Measurements from ENCODE around the gene NPR2. TPM values are rescaled to one million over a fixed set of nuclear protein-coding genes. Genes with fewer than 3 reads are reported as not detected.

Gene NPR2
- total RNA-seq, 6 experiments from 2014 or later = 2.8 to 34.5 (median 13.1) TPM

DNA sequence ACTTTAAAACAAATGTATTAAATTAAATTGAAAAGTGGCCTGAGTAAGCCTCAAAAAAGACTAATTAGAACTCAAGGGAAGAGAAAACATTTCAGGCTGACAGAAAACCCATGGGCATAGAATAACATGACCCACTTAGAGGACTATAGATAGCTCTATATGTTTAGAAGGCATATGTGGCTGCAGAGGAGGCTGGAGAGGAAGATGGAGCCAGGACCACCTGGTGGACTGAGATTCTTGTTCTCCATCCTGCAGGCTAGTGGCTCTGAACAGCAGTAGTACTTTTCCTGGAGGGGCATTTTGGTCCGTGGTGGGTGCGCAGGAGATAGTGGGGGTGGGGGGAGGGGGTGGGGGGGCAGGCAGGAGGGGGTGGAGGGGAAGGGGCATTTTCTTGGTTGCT, 10.3 kb upstream of the NPR2 start:
- H3K36me3 ChIP-seq = no peaks in the 10 kb centered on the region
- H3K4me1 ChIP-seq = no peaks in the 10 kb centered on the region
- H3K9me3 ChIP-seq = no peaks in the 10 kb centered on the region
- DNase-seq (no peak), ATAC-seq (no peak)
- TF ChIP-seq, protein P1, sequence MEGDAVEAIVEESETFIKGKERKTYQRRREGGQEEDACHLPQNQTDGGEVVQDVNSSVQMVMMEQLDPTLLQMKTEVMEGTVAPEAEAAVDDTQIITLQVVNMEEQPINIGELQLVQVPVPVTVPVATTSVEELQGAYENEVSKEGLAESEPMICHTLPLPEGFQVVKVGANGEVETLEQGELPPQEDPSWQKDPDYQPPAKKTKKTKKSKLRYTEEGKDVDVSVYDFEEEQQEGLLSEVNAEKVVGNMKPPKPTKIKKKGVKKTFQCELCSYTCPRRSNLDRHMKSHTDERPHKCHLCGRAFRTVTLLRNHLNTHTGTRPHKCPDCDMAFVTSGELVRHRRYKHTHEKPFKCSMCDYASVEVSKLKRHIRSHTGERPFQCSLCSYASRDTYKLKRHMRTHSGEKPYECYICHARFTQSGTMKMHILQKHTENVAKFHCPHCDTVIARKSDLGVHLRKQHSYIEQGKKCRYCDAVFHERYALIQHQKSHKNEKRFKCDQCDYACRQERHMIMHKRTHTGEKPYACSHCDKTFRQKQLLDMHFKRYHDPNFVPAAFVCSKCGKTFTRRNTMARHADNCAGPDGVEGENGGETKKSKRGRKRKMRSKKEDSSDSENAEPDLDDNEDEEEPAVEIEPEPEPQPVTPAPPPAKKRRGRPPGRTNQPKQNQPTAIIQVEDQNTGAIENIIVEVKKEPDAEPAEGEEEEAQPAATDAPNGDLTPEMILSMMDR (IDR thresholded peaks at IDR 0.05) = no peak
- no peak for TF ChIP-seq POLR2A (IDR thresholded peaks at IDR 0.05)
- H3K27ac ChIP-seq = no peak overlapping the region
- WGBS (ENCODE audit: insufficient coverage, low coverage, low lambda C conversion rate, missing lambda C conversion rate) = 71% methylated on average over 2 of the region's 2 CpGs
- H3K27me3 ChIP-seq = no peaks in the 10 kb centered on the region
- intact Hi-C loops (cut with DNase I) = no loop called here
- H3K4me3 ChIP-seq = no peak overlapping the region

- intact Hi-C loops (cut with DNase I) = no loop called here
- no peak for DNase-seq
Measured at GRCh38 chr9:35783418-35783817, 8.0 kb upstream of the NPR2 start.

DNA sequence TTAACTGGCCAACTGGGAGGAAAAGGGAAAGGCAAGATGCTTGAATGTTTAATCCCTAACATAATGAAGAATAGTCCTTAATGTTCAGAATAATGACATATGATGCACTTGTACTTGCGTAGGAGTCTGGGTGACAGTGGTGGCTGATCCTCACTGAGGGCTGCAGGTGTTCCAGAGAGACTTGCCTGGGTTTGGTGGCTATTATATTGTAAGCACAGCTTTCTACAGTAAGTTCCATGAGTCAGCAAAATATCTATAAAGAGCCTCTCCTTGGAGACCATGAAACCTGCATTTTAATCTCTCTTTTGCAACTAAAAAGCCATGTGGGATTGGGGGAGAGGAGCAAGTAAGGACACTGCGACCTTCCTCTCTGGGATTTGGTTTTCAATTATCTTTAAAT, 1.9 kb upstream of the NPR2 start:
- intact Hi-C loops (cut with DNase I) = no loop called here
- no peak overlapping the region for H3K27ac ChIP-seq
- no peak overlapping the region for H3K4me3 ChIP-seq
- H3K4me1 ChIP-seq = peaks cover 0 to 17% (median 0%) of the 10 kb centered on the region in 4 donors
- H3K36me3 ChIP-seq = no peaks in the 10 kb centered on the region
- ATAC-seq = no peak
- no peaks in the 10 kb centered on the region for H3K27me3 ChIP-seq
- H3K9me3 ChIP-seq = no peaks in the 10 kb centered on the region
- 100% methylated on average over 2 of the region's 2 CpGs for WGBS (ENCODE audit: insufficient coverage, low coverage, low lambda C conversion rate, missing lambda C conversion rate)
- TF ChIP-seq POLR2A (IDR thresholded peaks at IDR 0.05) = no peak
- TF ChIP-seq, protein P1 (IDR thresholded peaks at IDR 0.05) = no peak
- DNase-seq = no peak

More at GRCh38 chr9:35783418-35783817, 8.0 kb upstream of the NPR2 start:
- Histone ChIP-seq H3K27me3 (no peaks in the 10 kb centered on the region), H3K36me3 (no peaks in the 10 kb centered on the region), H3K27ac (no peak overlapping the region), H3K4me1 (no peaks in the 10 kb centered on the region), H3K9me3 (no peaks in the 10 kb centered on the region), H3K4me3 (no peak overlapping the region)
- no peak for ATAC-seq
- no peak for TF ChIP-seq POLR2A (IDR thresholded peaks at IDR 0.05)
- TF ChIP-seq, protein P1 (IDR thresholded peaks at IDR 0.05) = no peak

DNA sequence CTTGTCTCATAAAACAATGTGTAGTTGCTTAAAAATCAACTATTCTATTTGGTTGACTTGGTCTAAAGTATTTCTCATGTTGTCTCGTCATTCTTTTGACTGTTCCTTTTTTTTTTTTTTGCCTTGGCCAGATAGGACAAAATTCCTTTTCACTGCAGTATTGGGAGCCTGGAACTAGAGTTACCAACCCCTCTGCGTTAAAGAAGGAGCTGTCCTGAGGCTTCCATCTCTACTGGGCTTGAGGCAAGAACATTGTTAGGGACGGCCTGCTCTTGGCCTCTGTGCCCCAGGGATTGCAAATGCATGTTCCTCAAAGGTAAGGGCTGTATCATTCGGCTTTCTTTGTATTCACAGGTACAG, 1.4 kb upstream of the NPR2 start:
- ATAC-seq (no peak), DNase-seq (no peak)
- TF ChIP-seq, protein P1 (IDR thresholded peaks at IDR 0.05) = no peak
- TF ChIP-seq POLR2A (IDR thresholded peaks at IDR 0.05) = no peak
- H3K4me1 ChIP-seq = peaks cover 0 to 17% (median 0%) of the 10 kb centered on the region in 4 donors
- WGBS (ENCODE audit: insufficient coverage, low coverage, low lambda C conversion rate, missing lambda C conversion rate) = 28% methylated on average over 4 of the region's 4 CpGs
- H3K27me3 ChIP-seq = no peaks in the 10 kb centered on the region
- intact Hi-C loops (cut with DNase I) = loop anchor here in 1 of 2 donors (10.0 kb wide), 1 partner anchor 95 kb away; no protein-coding TSS in a partner anchor
- no peak overlapping the region for H3K4me3 ChIP-seq
- H3K9me3 ChIP-seq = no peaks in the 10 kb centered on the region
- no peak overlapping the region for H3K27ac ChIP-seq
- no peaks in the 10 kb centered on the region for H3K36me3 ChIP-seq
